Stimulated activated CD8-positive, alpha-beta memory T cell treated with anti-CD3 and anti-CD28 coated beads, Interleukin-4, amount 100 ng/mL, for 1 hour (primary cell): Measurements from ENCODE around the gene NOX3.
"Not testable (repeated sequence)": the region's sequence is repeated elsewhere in the genome, so short reads cannot be mapped to it uniquely, and the experiment has no call there.

ENCODE experiments used
- DNase-seq, 2 donors: peaks; one replicate each; pipeline ENCODE4 v3.0.0-alpha.2; 2020; ENCODE audit warnings: low read depth in 2 of 2, low spot score in 1 of 2

Gene NOX3

GRCh38 chr6:155468543-155468942 is 12.9 kb upstream of the NOX3 start:
- DNase-seq = not testable (repeated sequence)

DNA sequence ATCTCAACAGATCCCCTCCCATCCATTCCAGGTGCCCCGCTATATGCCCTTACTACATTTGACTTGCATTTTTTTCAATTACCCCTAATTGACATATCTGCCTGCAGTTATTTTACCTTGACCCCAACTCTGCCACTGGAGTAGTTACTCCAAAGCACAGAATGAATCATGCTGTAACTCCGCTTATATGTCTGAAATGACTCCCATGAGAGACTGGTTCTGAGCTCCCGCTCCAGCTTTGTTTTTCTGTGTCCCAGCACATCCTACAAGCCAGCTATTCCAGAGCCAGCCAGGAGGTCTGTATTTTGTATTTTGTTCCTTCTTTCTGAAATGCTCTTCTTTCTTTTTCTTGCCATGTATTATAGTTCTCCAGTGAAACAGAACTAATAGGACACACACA is 10.9 kb upstream of the NOX3 start:
- DNase-seq = no peak

DNA sequence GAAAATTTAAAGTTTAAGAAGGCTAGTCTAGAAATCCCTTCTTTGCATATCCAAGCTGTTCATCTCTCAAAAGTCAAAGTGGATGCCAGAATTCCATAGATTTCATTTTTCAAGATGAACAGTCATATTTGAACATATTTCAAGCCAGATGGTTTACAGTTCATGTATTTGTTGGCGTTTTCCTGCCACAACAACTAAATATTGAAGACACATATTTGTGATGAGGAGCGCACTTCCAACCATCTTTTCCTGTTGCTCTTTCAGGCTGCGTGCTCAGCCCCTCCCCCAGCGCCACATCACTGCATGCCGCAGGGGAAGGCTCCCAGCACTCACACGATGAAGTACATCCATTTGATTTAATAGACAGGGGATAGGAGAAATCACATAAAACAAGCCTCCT is 5.9 kb upstream of the NOX3 start:
- DNase-seq = no peak

- DNase-seq = no peak
Measured at GRCh38 chr6:155454471-155454870, 1.2 kb downstream of the NOX3 start.

DNA sequence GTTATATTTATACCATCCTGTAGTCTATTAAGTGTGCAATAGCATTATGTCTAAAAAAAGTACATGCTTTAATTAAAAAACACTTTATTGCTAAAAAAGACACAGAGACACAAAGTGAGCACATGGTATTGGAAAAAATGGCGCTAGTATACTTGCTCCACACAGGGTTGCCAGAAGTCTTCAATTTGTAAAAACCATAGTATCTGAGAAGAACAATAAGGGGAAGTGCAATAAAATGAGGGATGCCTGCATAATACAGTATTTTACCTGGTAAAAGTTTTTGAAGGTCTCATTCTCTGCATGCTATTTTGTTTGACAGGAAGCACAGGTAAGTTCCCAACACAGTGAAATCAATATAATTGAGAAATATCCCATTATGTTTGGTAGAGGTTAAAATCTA is 1.6 kb downstream of the NOX3 start:
- no peak for DNase-seq

DNA sequence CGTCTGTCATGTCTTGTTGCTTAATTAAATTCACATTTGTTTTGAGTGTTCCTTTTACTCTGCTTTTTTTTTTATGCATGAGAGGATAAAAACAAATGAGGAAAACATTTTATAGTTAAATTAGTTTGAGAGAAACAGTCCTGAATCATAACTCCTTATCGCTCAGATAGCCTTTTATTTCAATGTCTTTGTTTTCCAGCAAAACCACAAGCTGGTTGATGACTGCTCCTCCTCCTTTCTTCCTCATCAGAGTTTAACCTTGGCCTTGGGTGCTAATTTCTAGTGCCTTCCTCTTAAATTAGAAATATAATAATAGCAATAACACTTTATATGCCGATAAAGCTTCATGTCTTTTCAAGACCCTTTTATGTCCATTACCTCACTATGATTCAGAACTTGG is 3.1 kb downstream of the NOX3 start:
- DNase-seq = no peak

GRCh38 chr6:155451530-155451929 is 4.1 kb downstream of the NOX3 start:
- DNase-seq = not testable (repeated sequence)

- no peak for DNase-seq
Measured at GRCh38 chr6:155450240-155450581, 5.4 kb downstream of the NOX3 start.

DNA sequence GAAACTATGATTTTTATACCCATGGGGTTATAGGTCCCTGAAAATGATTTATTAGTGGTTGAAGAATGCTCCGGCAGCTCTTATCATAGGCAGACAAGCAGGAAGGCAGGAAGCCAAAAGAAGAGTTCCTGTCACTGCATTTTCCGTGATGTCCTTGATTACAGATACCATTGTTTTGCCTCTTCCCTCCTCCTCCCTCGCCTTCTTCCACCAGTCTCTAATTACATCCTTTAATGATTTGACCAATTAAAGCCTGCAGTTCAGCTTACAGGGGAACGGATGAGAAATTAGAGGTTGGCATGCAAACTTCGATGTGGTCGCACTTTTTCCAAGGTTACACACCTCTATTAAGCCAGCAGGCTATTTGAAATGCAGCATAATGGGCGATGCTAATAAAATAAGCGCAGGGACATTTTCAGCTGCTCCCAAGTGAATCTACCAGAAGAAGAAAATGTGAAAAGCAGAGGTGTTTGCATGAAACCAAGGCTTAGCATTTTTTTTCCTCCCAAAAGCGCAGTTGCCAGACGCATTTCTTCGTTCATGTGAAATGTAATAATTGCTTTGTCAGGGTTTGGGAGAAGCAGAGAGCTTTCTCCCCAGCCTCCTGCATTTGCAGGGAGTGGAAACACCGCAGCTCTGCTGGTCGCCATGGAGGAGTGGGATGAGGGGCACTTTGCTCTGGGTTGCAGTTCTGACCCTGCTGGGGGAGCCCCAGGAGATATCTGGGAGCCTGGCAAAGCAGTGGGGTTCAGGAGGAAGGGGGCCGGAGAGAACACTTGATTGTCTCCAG is 6.0 kb downstream of the NOX3 start:
- no peak for DNase-seq

DNA sequence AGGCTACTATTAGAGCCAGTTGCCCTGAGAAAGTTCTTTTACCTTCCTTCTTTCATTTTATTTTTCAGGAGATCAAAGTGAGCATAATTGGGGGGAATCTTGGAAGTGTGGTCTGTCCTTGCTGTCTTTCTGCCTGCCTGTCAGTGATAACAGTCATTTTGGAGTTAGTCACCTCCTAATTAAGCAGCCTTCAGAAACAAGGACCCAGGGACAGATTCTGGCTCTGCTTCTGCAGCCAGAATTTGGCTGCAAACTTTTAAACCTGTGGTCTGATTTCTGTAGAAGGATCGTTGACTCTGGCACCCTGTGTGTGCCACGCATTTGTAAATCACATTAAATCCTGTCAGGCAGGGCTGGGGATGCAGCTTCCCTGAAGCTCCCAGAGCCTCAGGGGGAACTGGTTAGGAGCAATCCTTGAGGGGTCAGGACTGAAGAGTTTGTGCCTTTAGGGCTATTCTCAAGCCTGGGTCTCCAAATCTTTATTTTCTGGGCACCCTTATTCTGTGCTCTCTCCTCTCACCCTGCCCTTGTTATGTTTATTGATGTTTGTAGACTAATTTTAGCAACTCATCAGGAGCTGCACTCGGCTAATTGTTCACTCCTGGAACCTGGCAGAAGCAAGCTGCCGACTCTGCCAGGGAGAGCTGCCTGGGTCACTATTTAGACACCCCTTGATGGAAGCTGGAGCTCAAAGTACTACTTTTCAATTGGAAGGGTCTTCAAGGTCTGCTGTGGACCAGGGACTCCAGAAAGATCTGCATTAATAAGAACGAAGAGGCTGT is 6.8 kb downstream of the NOX3 start:
- no peak for DNase-seq

DNA sequence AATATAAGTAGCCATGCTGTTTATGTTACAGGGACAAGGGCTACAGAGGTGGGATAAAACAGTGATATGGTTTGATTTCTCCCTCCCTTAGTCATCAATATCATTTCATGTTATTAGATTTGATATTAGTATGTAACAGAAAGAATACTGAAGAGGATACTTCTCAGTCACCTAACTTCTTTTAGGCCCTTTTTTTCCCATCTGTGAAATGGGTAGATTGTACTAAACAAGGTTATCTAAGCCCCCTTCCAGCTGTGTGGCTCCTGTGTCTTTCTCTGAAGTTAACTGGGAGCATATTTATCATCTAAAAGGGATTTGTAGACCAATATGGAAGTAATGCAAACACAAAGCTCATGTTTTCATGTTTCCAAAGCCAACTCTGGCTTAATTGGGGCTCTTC is 7.7 kb downstream of the NOX3 start:
- DNase-seq = no peak

- DNase-seq = no peak
Measured at GRCh38 chr6:155444952-155445903, 10.4 kb downstream of the NOX3 start.

DNA sequence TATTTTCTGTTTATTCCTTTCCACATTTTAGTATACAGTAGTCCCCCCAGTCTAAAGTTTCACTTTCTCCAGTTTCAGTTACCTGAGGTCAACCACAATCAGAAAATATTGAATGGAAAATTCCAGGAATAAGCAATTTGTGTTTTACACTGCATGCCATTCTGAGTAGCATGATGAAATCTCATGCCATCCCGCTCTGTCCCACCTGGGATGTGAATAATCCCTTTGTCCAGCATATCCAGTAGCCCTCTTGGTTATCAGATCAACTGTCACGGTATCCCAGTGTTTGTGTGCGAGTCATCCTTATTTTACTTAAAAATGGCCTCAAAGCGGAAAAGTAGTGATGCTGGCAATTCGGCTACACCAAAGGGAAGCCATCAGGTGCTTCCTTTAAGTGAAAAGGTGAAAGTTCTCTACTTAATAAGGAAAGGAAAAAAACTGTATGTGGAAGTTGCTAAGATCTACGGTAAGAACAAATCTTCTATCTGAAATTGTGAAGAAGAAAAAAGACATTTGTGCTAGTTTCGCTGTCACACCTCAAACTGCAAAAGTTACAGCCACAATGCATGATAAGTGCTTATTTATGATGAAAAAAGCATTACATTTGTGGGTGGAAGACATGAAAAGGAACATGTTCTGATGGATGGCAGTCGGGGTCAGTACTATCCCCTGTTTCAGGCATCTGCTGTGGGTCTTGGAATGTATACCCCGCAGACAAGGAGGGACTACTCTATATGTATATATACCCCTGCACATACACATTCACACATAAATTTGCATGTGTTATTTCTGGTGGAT is 11.3 kb downstream of the NOX3 start:
- no peak for DNase-seq

GRCh38 chr6:155443168-155443567 is 12.5 kb downstream of the NOX3 start:
- no peak for DNase-seq

DNA sequence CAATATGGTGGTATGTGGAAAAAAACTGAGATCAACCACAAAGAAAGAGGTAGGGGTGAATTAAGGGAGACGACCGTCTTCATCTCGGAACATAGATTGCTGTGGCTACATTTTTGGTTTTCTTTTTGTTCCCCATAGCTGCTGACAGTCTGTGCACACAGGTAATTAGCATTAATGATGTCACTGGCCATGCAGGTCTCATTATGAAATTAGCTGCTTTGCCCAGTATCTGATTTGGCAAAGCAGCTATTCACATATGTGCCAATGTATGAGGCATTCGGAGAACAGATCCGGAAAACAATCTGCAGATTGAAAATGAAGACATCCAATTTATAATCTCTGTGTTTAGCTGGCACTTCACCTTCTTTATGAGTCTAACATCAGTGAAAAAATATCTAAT is 13.1 kb downstream of the NOX3 start:
- no peak for DNase-seq

DNA sequence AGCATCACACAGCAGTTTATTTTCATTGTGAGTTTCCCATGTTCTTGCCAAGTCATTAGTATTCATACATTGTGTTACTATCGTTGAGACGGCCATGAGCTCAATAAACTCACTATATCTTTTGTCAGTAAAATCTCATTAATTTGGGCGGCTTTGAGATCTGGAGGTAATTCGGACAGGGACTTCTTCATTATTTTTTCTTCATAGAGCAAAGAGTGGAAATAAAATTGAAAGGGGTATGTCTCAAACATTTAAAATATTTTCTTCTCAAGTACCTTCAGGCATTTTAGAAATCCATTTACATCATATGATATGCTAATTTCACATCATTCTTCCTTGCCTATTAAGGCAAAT is 14.6 kb downstream of the NOX3 start:
- DNase-seq = no peak

DNA sequence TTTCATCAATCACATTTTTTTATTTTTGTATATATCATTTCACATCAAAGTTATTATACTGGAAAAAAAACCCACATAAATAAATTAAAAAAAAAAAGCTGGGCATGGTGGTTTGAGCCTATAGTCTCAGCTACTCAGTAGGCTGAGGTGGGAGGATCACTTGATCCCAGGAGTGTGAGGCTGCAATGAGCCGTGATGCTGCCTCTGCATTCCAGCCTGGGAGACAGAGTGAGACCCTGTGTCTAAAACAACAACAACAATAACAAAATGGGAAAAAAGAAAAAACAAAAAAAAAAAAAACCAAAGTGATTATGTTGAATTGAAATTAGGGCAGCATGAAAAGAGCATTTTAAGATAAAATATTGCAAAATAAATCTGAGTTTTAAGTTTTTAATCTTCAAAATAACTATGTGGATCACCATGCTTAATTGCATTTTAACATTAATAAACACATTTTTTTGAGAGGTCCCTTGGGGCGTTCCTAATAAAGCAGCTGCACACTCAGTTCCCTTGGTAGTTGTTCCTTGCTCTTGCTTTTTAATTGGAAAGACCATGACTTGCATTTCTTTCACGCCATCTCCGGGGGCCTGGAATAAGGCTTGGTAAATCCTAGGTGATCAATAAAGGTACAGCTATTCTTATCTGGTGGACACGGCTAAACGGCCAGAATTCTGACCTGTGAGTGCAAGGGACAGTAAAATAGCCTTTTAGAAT is 15.1 kb downstream of the NOX3 start:
- no peak for DNase-seq

DNA sequence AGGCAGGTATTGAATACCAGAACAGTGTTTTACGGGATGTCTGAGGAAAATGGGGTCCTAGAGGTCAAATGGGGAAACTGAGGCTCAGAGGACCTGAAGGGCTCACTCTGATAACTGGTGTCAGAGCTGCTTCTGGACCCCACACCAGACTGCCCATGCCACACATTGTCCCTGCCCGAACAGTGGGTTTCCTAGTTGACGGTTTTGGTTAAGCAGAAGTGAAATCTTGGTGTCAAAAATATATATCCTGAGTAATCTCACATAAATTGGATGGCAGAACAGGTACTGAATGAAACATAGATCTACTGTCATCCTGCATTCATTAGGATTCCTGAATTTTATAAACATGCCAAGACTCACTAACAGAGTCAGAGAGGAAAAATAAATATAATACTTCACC is 16.3 kb downstream of the NOX3 start:
- no peak for DNase-seq

GRCh38 chr6:155436981-155437749 is 18.5 kb downstream of the NOX3 start:
- DNase-seq = no peak
